ENCODE data around the gene HOXB6. TPM values are rescaled to one million over a fixed set of nuclear protein-coding genes. Genes with fewer than 3 reads are reported as not detected.

The HOXB6 gene
- total RNA-seq, 3 donors from 2014 or later = 41.3 to 68.8 (median 50.9) TPM

DNA sequence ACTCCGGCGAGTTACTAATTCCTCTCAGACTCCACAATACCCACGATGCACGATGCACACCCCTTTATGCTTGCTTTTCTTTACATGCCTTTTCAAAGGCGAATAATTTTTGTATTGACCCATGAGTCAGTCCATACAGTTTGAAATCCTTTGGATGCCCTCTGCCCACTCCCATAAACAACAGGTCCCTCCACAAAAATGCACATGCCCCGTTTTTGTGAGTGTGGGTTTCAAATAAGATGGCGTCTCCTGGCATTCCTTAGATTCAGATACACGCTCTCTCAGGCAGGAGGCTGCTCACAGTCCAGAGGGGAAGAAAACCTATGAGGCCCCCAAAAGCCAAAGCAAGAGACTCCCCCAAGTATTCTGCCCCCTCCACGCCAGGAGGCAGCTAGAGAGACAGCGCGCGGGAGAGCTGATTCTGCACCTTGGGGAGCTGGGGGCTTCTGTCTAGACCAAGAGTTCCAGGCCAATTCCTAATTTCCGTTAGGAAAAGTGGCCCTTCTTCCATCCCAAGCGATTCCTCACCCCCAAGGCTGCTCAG is 40.9 kb upstream of the HOXB6 start:
- TF ChIP-seq, protein P1, sequence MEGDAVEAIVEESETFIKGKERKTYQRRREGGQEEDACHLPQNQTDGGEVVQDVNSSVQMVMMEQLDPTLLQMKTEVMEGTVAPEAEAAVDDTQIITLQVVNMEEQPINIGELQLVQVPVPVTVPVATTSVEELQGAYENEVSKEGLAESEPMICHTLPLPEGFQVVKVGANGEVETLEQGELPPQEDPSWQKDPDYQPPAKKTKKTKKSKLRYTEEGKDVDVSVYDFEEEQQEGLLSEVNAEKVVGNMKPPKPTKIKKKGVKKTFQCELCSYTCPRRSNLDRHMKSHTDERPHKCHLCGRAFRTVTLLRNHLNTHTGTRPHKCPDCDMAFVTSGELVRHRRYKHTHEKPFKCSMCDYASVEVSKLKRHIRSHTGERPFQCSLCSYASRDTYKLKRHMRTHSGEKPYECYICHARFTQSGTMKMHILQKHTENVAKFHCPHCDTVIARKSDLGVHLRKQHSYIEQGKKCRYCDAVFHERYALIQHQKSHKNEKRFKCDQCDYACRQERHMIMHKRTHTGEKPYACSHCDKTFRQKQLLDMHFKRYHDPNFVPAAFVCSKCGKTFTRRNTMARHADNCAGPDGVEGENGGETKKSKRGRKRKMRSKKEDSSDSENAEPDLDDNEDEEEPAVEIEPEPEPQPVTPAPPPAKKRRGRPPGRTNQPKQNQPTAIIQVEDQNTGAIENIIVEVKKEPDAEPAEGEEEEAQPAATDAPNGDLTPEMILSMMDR (IDR thresholded peaks at IDR 0.05) = no peak
- intact Hi-C loops (cut with DNase I, micrococcal nuclease) = no loop called here
- Histone ChIP-seq H3K36me3 (ENCODE audit: low read depth) (no peaks in the 10 kb centered on the region), H3K9me3 (no peaks in the 10 kb centered on the region), H3K4me3 (peak overlapping the region; percentile 45), H3K4me1 (ENCODE audit: low read depth) (peaks cover 5% of the 10 kb centered on the region)
- peak in 1 of 3 donors; percentile 25 for DNase-seq
- ATAC-seq = no peak

DNA sequence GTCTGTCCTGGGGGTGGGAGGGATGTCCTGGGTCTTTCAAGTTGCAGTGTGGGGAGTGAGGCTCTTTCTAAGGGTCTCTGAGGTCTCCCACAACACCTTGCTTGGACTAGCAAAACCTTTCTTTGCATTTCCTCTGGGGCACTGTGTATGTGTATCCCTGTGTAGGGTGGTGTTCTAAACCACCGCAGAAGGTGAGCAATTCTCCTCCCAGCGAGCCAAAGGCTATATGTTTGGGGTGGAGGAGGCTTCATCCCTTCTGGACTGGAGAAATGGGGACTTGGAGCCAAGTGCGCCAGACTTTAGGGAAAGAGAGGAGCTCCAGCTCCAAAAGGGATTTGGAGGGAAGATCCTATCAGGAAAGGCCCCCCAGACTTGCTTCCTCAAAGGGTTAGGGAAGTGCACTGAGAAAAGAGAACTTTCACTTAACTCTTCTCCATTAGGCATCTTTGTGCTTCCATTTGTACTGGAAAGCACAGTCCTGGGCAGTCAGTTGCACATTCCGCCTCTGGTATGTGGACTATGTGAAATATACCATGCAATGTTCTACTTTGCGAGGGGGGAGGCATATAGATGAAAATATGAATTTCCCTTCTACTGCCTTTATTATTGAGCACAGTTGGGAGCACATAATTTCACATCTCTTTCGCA is 40.2 kb upstream of the HOXB6 start:
- TF ChIP-seq, protein P1 (IDR thresholded peaks at IDR 0.05) = no peak
- intact Hi-C loops (cut with DNase I, micrococcal nuclease) = no loop called here
- H3K9me3 ChIP-seq = no peaks in the 10 kb centered on the region
- ATAC-seq = no peak
- H3K4me3 ChIP-seq = peak overlapping the region; percentile 45
- H3K36me3 ChIP-seq (ENCODE audit: low read depth) = no peaks in the 10 kb centered on the region
- H3K4me1 ChIP-seq (ENCODE audit: low read depth) = peaks cover 5% of the 10 kb centered on the region
- DNase-seq = peak in 1 of 3 donors; percentile 20

DNA sequence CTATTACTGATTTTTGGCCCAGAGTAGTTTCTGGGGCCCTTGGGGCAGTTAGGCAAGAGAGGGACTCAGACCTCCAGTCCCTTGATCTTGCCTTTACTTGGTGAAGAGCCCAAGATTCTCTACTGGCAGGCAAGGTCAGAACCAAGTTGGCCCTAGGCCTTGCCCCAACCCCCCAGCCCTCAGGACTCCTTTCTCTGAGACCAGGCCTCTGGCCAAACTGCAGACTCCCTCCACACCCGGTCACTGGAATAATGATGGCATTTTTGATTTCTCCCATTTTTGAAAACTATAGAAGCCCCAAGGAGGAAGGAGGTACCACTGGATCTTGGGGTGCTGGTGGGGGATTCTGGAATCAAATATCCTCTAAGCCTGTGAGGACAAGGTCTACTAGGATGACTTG is 39.4 kb upstream of the HOXB6 start:
- Histone ChIP-seq H3K4me1 (ENCODE audit: low read depth) (peaks cover 5% of the 10 kb centered on the region), H3K4me3 (no peak overlapping the region), H3K36me3 (ENCODE audit: low read depth) (no peaks in the 10 kb centered on the region), H3K9me3 (no peaks in the 10 kb centered on the region)
- intact Hi-C loops (cut with DNase I, micrococcal nuclease) = no loop called here
- no peak for ATAC-seq
- peak in 2 of 3 donors; percentile 16 to 36 for DNase-seq
- TF ChIP-seq, protein P1 (IDR thresholded peaks at IDR 0.05) = no peak

GRCh38 chr17:48643697-48644012 is 38.9 kb upstream of the HOXB6 start:
- Histone ChIP-seq H3K4me3 (no peak overlapping the region), H3K36me3 (ENCODE audit: low read depth) (no peaks in the 10 kb centered on the region), H3K4me1 (ENCODE audit: low read depth) (peaks cover 5% of the 10 kb centered on the region), H3K9me3 (no peaks in the 10 kb centered on the region)
- peak in 1 of 3 donors; percentile 17 for DNase-seq
- TF ChIP-seq, protein P1 (IDR thresholded peaks at IDR 0.05) = no peak
- intact Hi-C loops (cut with DNase I, micrococcal nuclease) = no loop called here
- no peak for ATAC-seq

DNA sequence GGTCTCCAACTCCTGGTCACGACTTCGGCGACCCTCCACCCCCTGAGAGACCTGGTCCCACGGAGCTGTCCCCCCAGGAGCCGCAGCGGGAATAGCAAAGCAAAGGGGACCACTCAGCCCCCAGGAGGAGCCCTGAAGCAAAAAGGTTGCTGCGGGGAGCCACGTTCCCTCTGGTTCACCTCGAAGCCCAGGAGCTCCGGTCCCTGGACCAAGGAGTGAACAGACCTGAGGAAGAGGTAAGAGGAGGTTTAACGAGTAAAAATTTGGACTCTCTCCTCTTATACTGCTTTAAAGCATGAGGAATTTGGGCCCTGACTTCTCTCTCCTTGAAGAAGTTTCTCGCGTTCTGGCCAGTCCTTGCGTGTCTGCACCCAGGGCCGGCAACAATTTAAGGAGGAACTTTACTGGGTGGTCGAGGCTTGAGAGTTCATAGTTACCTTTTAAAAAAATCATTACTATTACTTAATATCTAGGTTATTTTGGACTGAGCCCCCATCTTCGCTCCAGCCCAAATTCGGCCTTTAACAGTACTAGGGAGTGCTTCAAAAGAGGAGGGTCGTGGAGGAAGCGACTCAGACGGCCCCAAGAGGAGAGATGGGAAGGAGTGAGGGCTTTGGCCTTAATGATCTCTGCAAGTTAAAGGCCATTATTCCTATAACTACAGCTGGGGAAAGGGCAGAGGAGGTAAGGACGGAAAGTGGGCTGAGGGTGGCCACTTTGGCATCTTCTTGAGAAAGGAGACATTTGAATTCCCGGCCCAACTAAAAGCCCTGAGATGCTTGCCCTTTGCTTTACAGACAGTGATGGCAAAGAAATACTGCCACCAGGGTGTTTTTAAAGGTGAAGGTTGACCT is 38.3 kb upstream of the HOXB6 start:
- TF ChIP-seq, protein P1 (IDR thresholded peaks at IDR 0.05) = no peak
- Histone ChIP-seq H3K4me3 (peak overlapping the region; percentile 17), H3K4me1 (ENCODE audit: low read depth) (peaks cover 5% of the 10 kb centered on the region), H3K9me3 (no peaks in the 10 kb centered on the region), H3K36me3 (ENCODE audit: low read depth) (no peaks in the 10 kb centered on the region)
- peak in 1 of 3 donors; percentile 31 for DNase-seq
- intact Hi-C loops (cut with DNase I, micrococcal nuclease) = no loop called here
- ATAC-seq = no peak
